NCI-H2107 (cell line): Measurements from ENCODE around the gene MAD1L1.

Experiments used
- DNase-seq: peaks from one replicate; lab custom pipeline; 2025; lab: John Stamatoyannopoulos, UW

Gene MAD1L1

DNA sequence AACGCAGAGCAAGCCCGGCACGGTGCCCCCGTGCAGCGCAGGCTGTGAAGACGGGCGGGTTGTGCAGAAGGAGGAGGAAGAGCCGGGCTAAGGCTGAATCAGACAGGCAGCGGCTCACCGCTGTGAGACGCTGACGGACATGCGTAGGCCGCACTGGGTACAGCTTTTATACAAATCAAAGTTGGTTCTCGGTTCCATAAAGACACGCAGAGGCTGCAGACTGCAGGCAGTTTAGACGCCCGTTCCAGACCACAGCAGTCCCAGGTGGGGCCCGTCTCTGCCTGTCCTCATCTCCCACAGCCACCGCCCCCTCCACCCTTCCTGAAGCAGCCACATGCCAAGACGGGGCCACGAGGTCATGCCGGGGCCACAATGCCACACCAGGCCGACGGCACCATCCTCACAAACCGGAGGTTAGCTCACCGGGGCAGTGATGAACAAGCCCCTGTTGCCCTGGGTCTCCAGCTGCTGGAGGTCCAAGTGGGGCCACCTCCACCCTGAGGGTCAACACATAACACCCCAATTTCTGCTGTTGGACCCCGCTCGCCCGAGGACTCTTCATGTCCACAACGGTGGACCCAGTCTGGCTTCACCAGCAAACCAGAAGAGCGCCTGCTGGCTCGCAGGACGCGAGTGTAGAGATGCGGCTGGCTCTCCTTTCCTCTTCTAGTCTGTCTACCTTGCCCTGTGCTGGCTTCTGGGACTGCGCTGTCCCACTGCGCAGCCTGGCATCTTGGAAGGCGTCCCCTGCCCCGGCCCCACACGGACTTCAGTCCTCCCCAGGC is 335.5 kb downstream of the MAD1L1 start:
- DNase-seq: no peak

DNA sequence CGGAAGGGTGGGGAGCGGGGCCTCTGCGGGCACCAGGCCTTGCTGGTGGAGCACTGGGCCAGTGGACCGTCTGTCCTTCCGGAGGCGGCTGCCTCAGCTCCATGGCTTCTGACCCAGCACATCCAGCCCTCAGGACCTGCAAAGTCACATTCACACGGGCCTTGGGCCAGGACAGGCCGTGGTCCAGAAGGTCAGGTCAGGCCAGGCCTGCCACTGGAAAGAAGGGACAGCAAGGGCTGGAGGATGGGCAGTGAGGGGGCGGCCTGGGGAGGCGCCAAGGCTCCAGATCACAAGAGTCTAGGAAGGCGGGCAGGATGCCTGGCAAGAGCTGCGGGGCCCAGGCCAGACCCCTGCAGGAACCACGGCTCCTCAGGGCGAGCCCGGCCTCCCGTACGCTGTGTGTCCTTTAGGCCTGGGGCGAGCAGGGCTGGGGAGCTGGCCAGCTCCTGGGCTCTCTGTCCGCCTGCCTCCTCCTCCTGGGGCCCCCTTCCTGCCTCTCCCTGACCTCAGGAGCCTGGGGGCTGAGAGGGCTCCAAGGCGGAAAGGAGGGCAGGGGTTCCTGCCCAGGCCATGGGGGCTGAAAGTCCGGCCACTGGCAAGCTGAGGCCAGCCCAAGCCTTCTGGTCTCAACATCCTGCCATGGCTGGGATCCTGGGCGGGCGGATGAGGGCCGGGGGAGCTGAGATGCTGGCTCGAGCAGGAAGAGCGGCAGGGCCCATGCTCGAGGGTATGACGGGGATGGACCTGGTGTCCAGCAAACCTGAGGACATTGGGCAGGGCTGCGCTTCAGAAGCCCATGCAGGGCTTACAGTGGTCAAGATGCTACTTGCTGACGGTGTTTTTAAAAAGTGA is 336.9 kb downstream of the MAD1L1 start:
- no peak for DNase-seq

DNA sequence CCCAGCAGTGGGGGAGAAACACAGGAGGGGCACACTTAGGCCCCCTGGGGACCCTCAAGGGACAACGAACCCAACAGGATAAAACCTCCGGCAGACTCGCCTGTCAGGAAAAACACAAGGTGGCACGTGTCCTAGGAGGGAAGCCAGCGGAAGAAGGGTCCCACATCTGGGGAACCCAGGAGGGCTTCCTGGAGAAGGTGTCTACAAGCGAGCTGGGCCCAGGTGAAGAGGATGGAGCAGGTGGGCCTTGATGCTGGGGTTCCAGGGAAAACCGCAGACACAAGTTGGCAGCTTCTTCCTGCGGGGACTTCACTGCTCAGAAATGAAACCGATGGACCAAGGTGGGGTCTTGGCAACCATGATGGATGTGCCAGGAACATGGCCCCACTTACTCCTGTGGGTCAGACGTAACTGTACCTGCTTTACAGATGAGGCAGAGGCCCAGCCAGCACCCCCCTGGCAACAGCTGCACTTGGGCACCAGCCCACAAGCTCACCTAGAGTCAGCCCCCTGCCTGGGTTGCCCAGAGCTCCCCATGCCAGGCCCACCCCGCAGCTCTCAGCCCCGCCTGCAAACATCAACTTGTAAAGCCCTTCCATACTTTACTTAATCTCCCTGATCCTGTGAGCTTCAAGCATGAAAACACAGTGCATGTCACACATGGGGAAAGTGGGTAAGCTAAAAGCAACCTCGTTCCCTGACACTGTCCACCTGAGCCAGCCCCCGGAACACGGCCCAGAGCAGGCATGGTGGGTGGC is 337.7 kb downstream of the MAD1L1 start:
- no peak for DNase-seq

DNA sequence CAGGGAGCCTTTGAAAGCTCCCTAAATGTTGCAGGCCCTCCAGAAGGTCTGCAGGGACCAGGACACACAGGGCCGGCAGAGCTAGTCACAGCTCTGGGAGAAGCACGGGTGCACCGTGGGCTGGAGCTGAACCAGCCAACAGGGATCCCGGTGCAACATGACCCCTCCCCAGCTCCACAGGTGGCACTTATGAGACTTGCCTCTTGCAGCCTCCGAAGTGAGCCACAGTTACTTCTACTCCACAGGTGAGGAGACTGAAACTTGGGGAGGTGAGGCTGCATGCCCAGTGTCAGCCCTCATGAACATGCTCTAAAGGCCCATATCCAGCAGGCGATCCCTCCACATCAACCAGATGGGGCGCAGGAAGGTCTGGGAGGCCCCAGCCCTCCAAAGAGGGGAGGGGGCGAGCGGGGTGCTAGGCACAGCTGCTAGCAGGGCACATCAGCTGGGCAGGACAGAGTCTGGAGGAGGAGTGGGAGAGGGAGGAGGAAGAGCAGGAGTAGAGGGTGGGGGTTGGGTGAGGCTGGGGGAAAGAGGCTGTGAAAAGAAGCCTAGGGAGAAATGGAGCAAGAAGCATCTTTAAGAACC is 338.3 kb downstream of the MAD1L1 start:
- no peak for DNase-seq

DNA sequence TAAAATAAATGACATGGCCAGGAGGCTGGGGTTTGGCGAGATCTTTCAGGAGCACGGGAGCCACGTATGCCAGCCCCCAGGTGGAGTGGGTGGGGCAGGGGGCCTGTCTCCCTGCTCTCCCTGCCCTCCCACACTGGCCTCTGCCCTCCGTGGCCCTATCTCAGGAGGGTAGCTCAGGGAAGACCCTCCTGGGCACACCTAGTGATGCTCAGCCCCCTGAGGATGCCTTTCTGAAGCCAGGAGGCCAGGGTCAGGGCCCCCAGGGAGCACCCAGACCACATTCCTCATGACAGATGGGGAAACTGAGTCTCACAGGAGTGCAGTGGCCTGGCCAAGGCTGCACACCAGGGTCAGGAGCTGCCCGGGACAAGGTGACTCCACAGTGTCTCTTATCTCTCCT is 339.3 kb downstream of the MAD1L1 start:
- no peak for DNase-seq

DNA sequence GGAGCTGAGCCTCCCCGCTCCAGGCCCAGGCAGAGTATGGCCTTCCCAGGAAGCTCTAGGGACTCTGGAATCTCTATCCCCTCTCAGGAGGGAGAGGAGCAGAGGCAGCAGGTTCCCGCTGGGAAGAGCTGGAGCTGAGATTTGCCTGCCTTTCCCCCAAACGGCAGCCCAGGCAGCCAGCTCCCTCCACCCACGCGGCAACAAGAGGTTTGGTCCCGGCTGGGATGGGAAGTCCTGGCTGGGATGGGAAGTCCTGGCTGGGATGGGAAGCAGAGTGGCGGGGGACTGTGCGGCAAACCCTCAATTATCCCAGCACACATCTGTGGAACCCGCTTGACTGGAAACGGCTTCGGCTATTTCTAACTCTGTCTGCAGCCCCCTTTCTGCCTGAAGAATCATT is 339.7 kb downstream of the MAD1L1 start:
- no peak for DNase-seq

DNA sequence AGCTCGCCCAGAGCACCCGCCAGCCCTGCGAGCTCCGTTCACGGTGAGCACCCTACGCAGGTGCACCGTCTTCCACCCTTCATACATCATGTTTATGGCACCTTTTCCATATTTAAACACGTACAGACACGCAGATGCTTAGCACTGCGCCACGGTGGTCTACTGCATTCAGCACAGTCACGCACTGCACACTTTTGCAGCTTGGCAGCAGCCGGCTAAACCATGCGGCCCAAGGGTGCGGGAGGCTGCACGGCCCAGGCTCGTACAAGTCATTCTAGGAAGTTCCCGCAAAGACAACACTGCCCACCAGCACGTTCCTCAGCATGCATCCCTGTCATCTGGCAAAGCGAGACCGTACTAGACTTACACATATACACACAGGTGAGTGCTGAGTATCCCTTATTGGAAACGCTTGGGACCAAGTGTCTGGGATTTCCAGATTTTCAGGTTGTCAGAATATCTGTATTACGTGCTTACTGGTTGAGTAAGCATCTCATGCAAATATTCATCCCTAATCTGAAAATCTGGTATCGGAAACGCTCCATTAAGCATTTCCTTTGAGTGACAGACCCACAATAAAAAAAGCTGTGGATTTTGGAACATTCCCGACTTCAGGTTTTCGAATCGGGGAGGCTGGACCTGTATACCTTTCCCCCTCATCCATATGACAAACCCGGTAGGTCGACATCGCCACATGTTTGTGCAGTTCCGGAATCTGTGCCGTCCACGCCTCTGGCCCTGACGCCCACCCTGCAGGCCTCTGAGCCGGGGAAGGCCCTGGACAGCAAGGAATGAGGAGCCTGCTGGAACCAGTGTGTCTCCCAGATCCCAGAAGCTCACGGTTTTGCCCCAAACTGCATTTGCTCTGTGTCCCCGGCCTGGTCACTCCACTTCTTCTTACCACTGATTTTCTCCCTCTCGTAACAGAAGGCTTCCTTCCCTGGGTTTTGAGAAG is 340.5 kb downstream of the MAD1L1 start:
- no peak for DNase-seq

DNA sequence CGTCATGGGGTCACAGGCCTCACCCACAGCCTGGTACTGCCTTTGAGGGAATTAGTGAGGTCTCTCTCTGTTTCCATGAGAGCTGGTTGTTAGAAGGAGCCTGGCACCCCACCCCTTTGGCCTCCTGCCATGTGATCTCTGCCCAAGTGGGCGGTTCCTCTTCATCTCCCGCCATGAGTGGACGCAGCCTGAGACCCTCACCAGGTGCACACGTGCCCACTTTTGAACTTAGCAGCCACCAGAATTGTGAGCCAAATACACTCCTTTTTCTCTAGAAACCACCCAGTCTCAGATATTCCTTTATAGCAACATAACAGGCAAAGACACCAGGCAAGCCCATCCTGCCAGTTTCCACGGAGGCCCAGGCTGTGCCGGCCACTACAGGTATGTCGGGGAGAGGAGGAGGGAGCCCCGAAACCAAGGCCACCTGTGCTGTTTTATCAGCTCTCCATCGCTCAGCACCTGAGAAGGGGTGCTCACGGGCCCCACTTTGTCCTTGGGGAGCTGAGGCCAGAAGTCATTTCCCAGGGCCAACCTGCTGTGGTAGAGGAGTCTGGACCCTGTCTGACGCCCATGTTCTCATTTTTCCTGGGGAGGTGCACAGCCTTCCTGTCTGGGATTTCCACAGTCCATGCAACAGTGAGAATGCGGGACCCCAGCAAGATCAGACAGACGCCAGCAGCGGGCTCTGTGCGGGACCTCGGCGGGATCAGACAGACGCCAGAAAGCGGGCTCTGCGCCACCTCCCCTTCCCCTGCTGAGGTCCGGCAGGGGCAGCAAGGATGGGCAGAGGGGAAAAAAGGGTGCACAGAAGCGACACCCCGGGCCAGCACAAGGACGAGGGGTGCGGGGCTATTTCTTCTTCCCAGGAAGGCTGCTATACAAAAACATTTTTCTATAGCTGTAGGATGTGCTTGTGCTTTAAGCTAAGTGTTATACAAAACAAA is 342.2 kb downstream of the MAD1L1 start:
- DNase-seq: no peak

DNA sequence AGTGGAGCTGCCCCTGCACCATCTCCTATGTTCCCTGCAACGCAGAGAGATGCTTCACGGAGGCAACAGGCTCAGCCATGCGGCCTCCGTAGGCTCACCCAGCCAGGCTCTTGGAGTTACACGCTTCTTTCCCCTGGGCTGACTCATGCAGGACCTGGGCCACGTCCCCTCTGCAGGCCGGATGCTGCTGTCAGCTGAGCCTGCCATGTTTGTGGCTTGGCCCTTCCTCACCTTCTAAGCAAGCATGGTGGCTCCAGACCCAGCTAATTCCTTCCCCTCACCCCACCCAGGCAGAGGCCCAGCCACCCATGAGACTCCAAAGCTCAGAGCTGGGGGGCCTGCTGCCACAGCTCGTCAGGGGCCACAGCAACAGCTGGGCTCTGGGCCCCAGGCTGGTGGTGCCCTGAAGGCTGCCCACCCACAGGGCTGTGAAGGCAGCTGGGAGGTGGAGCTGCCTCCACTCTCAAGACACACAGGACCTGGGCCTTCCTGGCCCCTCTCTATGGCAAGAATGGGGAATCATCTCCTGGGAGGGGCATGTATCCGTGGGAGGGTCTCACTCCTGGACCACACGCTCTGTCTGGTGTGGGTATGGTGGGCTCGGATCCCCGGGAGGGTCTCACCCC is 343.1 kb downstream of the MAD1L1 start:
- DNase-seq: no peak

DNA sequence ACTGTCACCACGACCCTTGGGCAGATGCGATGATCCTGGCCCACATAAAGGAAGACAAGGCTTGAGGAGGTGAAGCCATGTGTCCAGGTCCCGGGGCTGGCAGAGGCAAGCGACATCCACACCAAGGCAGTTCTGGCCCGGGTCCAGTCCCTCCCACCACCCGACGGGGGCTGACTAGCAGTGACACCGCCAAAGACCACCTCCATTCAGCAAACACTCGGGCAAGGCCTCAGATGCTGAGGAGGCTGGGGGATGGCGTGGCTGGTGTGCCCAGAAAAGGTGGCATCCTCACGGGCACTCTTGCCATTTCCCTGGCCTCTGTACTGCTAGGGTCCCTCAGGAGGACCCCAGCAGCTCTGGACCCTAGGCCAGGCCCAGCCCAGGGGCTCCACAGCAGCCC is 343.7 kb downstream of the MAD1L1 start:
- DNase-seq: no peak

DNA sequence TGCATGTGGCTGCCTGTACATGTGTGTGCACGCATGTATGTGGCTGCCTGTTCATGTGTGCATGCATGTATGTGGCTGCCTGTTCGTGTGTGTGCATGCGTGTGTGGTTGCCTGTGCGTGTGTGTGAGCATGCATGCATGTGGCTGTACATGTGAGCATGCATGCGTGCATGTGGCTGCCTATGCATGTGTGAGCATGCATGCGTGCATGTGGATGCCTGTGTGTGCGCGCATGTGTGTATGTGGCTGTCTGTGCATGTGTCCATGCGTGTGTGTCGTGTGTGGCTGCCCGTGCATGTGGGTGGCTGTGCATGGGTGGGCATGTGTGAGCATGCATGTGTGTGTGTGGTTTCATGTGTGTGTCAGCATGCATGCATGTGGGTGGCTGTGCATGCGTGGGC is 344.3 kb downstream of the MAD1L1 start:
- DNase-seq: no peak

DNA sequence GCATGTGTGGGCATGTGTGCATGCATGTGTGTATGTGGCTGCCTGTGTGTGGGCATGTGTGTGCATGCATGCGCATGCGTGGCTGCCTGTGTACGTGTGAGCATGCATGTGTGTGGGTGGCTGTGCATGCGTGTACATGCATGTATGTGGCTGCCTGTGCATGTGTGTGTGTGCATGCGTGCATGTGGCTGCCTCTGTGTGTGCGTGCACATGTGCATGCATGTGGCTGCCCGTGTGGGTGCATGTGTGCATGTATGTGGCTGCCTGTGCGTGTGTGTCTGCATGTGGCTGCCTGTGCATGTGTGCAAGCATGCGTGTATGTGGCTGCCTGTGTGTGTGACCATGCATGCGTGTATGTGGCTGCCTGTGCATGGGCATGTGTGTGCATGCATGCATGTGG is 345.5 kb downstream of the MAD1L1 start:
- no peak for DNase-seq

DNA sequence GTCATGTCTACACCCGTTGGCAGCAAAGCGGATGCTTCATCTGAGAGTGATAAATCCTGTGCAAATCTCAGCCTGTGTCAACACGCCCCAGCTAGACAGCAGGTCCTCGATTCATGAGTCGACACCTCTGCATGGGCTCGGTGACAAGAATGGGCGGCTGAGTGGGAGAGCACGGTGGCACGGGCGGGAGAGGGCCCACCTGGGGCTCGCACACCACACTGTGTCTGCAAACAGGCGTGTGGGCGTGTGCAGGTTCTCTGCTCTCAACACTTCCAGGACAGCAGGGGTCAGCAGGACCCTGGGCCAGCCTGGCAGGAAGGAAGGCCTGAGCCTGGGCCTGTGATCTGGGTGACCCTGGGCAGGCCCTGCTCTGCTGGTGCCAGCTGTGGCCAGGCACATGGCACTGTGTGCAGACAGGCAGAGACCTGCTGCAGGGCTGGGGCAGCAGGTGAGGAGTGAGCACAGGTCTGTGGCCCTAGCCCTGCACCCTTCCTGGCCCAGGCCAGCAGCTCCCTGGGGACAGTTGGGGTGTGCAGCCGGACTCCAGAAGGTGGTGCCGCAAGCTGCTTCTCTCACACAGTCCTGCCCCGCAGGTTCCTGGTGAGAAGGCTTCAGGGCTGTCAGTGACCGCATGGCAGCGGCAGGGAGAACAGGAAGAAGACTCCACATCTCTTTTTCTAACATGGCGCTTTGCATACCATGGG is 346.2 kb downstream of the MAD1L1 start:
- DNase-seq: no peak

DNA sequence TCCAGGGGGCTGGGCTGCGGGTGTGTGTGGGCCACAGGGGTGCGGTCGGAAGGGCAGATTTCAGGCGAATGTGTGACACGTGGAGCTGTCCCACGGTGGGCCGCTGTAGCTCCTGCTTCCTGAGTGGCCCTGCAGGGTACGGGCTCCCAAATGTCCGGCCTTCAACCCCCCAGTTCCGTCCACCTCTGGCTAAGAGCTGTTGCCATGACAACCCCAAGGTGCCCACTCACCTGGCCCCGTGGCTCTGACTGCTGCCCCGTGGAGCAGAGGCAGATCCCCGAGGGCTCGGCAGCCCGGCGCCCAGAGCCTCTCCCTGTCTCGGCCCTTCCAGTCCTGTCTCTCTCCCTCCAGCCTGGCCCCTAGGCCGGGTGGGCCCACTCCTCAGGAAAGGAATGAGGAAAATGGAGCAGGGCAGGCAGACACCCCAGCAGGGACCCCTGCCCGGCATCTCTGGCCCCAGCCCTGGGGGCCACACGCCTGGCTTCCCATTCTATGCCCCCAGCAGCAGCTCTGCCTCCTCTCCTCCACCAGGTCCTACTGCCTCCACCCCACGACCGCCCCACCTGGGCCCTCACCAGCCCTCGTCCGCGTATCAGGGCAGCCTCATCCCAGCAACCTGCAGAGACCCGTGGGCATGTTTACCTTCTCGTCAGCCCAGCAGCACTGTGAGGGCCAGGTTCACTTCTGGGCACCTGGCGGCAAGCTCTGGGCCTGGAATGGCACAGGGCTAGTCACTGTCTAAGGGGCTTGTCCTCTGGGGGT is 347.1 kb downstream of the MAD1L1 start:
- no peak for DNase-seq

DNA sequence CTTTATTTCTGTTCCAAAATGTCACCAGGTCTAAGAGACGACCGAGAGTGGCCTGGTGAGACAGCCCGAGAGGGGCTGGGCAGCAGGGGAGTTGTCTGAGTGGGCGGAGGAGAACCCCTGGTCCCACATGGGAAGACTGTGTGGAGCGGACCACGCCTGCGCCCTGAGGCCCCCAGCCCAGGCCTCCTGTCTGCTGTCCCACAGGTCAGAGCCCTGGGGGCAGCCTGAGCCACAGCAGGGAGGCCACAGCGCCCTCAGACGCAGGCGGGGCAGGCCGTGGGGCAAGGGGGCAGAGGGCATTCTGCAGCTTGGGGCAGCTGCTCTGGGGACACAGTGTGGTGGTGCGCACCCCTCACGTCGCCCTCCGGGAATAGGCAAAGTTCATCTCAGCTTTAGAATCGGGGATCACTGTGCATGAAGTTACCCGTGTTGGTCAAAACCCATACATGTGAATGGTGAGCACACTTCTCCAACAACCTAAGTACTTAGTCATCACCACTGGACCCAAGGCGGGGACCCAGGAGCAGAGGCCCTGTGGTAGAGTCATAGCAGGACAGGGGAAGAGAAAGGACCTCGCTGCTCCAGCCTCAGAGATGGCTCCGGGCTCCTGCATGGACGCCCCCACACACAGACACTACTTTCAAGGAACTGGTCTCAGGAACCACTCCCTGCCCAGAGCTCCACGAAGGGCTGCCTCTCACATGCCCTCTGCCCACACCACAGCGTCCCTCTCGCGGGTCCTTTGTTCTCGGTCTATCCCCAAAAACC is 348.0 kb downstream of the MAD1L1 start:
- no peak for DNase-seq

DNA sequence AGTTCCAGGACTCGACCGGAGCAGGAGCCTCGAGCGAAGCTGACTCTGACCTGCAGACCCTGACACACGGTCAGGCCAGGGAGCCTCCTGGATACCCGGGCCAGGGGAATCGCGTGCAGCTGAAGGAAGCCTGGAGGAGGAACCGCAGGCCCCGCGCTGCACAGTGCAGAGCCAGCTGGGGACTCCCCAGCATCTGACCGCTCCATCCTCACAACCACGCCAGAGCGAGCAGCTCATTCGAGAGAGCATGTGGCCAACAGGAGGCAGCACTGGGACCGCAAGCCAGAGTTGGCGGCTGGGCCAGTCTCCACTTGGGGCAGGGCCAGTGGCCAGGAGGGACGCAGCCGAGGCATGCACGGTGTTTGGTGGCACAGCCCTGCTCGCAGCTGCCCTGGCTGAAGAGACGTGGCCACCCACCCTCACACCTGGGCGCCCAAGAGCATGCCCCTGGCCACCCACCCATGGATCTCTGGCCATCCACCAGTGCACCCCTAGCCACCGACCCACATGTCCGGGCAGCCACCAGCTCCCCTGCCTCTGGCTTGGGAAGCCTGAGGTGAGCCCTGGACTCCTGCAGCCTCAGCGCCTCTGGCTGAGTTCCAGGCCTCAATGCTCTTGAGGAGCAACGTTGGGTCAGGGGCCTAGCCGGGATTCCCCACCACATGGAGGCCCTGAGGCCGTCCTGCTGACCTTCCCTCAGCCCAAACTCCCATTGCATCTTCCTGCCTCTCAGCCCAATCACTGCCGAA is 348.7 kb downstream of the MAD1L1 start:
- DNase-seq: no peak
